ENCODE results near the gene PTPRM. TPM values are rescaled to one million over a fixed set of nuclear protein-coding genes. Genes with fewer than 3 reads are reported as not detected.

The PTPRM gene
- total and polyA plus RNA-seq, 2 donors (not counting 3 experiments of a cell fraction or from before 2014, with no cell fraction given): 37.4 to 43.7 TPM

- H3K9me1 ChIP-seq (replicated peaks; ENCODE audit: control insufficient read depth, extremely low read depth, insufficient read depth, low read length): no peaks in the 10 kb centered on the region
- ChIA-PET CTCF (no interaction called here), POLR2A (no interaction called here)
- no peak overlapping the region for H2AFZ ChIP-seq (ENCODE audit: low read depth, low read length)
- no peak overlapping the region for H3K4me2 ChIP-seq (ENCODE audit: insufficient read depth, low read length)
- FAIRE-seq: no peak
- no peak overlapping the region for H3K4me3 ChIP-seq (replicated peaks in 1 of 3; ENCODE audit: insufficient read depth in 1 of 3, low read depth in 1 of 3, low read length in 3 of 3)
- BruUV-seq (replicated peaks): no TSS peak
- dilution Hi-C loops (cut with MboI; ENCODE audit: extremely low pct_ligation_motif_present, low sequenced_read_pairs) (no loop called here), intact Hi-C loops (cut with micrococcal nuclease) (no loop called here)
- H3K27ac ChIP-seq (ENCODE audit: insufficient read depth, low read depth, low read length): no peak overlapping the region
- no peaks in the 10 kb centered on the region for H3K79me2 ChIP-seq (ENCODE audit: control insufficient read depth, insufficient read depth, low read length)
- H3K4me1 ChIP-seq (ENCODE audit: control insufficient read depth, extremely low read depth, insufficient read depth, low read length): no peaks in the 10 kb centered on the region
- H3K36me3 ChIP-seq (ENCODE audit: control insufficient read depth in 2 of 2, extremely low read depth in 1 of 2, insufficient read depth in 2 of 2, low read length in 2 of 2): no peaks in the 10 kb centered on the region
- DNase-seq (ENCODE audit: low read depth, low spot score): no peak
- H3K9ac ChIP-seq (replicated peaks; ENCODE audit: extremely low read depth, insufficient read depth, low read length): no peak overlapping the region
- H3K27me3 ChIP-seq (ENCODE audit: control insufficient read depth in 2 of 2, insufficient read depth in 2 of 2, low read length in 2 of 2): no peaks in the 10 kb centered on the region
- no peaks in the 10 kb centered on the region for H3K9me3 ChIP-seq (replicated peaks; ENCODE audit: control insufficient read depth, insufficient read depth, low read length)
- TF ChIP-seq GATA2 (IDR thresholded peaks at IDR 0.05; ENCODE audit: insufficient read depth, insufficient read length, low read depth, low read length) (no peak), POLR2AphosphoS5 (IDR thresholded peaks at IDR 0.05; ENCODE audit: insufficient read depth, low read depth, low read length) (no peak), FOS (IDR thresholded peaks at IDR 0.05; ENCODE audit: borderline replicate concordance, insufficient read depth, low read length) (no peak), JUN (IDR thresholded peaks at IDR 0.05; ENCODE audit: borderline replicate concordance, insufficient read depth, insufficient read length, low read depth) (no peak)
- H4K20me1 ChIP-seq (replicated peaks; ENCODE audit: control insufficient read depth, extremely low read depth, insufficient read depth, low read length): no peaks in the 10 kb centered on the region
Observed at GRCh38 chr18:8006979-8007378, 439.9 kb downstream of the PTPRM start.

DNA sequence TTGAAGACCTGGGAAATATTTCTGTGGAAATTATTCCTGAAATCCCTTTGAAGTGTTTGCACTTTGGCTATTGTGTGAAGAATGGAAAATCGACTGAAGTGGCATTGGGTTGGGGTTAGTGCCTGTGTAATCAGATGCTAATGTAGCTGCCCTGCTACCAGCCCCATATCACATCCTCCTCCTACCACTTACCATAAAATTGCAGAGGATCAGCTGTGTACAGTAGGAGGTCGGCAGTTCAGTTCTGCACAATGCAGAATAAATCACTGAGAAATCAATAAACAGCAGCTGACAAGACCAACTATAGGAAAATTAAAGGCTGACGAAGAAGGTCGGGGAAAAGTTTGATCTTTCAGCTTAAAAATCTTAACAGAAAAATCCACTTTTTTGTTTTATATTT, 440.9 kb downstream of the PTPRM start:
- CTCF ChIA-PET: interaction anchor here (1.2 kb wide), 1 partner anchor 12 kb away, joined by 4 read pairs; no protein-coding TSS in a partner anchor
- no peaks in the 10 kb centered on the region for H4K20me1 ChIP-seq (replicated peaks; ENCODE audit: control insufficient read depth, extremely low read depth, insufficient read depth, low read length)
- no TSS peak for BruUV-seq (replicated peaks)
- intact Hi-C loops (cut with micrococcal nuclease) (no loop called here), dilution Hi-C loops (cut with MboI; ENCODE audit: extremely low pct_ligation_motif_present, low sequenced_read_pairs) (no loop called here)
- H3K27me3 ChIP-seq (ENCODE audit: control insufficient read depth in 2 of 2, insufficient read depth in 2 of 2, low read length in 2 of 2): no peaks in the 10 kb centered on the region
- FAIRE-seq (no peak), DNase-seq (ENCODE audit: low read depth, low spot score) (no peak)
- H3K9ac ChIP-seq (replicated peaks; ENCODE audit: extremely low read depth, insufficient read depth, low read length): no peak overlapping the region
- no peaks in the 10 kb centered on the region for H3K79me2 ChIP-seq (ENCODE audit: control insufficient read depth, insufficient read depth, low read length)
- no peaks in the 10 kb centered on the region for H3K9me1 ChIP-seq (replicated peaks; ENCODE audit: control insufficient read depth, extremely low read depth, insufficient read depth, low read length)
- H2AFZ ChIP-seq (ENCODE audit: low read depth, low read length): no peak overlapping the region
- no peak overlapping the region for H3K4me2 ChIP-seq (ENCODE audit: insufficient read depth, low read length)
- no peaks in the 10 kb centered on the region for H3K36me3 ChIP-seq (ENCODE audit: control insufficient read depth in 2 of 2, extremely low read depth in 1 of 2, insufficient read depth in 2 of 2, low read length in 2 of 2)
- no peak overlapping the region for H3K4me3 ChIP-seq (replicated peaks in 1 of 3; ENCODE audit: insufficient read depth in 1 of 3, low read depth in 1 of 3, low read length in 3 of 3)
- no peak for TF ChIP-seq JUN (IDR thresholded peaks at IDR 0.05; ENCODE audit: borderline replicate concordance, insufficient read depth, insufficient read length, low read depth)
- no peak for TF ChIP-seq POLR2AphosphoS5 (IDR thresholded peaks at IDR 0.05; ENCODE audit: insufficient read depth, low read depth, low read length)
- TF ChIP-seq, protein P1, sequence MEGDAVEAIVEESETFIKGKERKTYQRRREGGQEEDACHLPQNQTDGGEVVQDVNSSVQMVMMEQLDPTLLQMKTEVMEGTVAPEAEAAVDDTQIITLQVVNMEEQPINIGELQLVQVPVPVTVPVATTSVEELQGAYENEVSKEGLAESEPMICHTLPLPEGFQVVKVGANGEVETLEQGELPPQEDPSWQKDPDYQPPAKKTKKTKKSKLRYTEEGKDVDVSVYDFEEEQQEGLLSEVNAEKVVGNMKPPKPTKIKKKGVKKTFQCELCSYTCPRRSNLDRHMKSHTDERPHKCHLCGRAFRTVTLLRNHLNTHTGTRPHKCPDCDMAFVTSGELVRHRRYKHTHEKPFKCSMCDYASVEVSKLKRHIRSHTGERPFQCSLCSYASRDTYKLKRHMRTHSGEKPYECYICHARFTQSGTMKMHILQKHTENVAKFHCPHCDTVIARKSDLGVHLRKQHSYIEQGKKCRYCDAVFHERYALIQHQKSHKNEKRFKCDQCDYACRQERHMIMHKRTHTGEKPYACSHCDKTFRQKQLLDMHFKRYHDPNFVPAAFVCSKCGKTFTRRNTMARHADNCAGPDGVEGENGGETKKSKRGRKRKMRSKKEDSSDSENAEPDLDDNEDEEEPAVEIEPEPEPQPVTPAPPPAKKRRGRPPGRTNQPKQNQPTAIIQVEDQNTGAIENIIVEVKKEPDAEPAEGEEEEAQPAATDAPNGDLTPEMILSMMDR (IDR thresholded peaks at IDR 0.05; ENCODE audit: extremely low read depth in 1 of 2, insufficient read depth in 1 of 2, low read depth in 1 of 2, low read length in 2 of 2): no peak
- TF ChIP-seq POLR2A (IDR thresholded peaks at IDR 0.05; ENCODE audit: low read depth, low read length): no peak
- no peak for TF ChIP-seq EZH2 (IDR thresholded peaks at IDR 0.05; ENCODE audit: borderline replicate concordance, low read depth, low read length, severe bottlenecking)
- no peak for TF ChIP-seq MYC (IDR thresholded peaks at IDR 0.05; ENCODE audit: low read depth, low read length)
- no peak for TF ChIP-seq FOS (IDR thresholded peaks at IDR 0.05; ENCODE audit: borderline replicate concordance, insufficient read depth, low read length)
- no peak for TF ChIP-seq GATA2 (IDR thresholded peaks at IDR 0.05; ENCODE audit: insufficient read depth, insufficient read length, low read depth, low read length)
- TF ChIP-seq MAX (IDR thresholded peaks at IDR 0.05; ENCODE audit: insufficient read depth, insufficient read length): no peak
- H3K27ac ChIP-seq (ENCODE audit: insufficient read depth, low read depth, low read length): no peak overlapping the region
- POLR2A ChIA-PET: no interaction called here
- no peaks in the 10 kb centered on the region for H3K9me3 ChIP-seq (replicated peaks; ENCODE audit: control insufficient read depth, insufficient read depth, low read length)
- H3K4me1 ChIP-seq (ENCODE audit: control insufficient read depth, extremely low read depth, insufficient read depth, low read length): no peaks in the 10 kb centered on the region

Measured in endothelial cell of umbilical vein (primary cell).